ENCODE measurements around the gene PI4K2A.
"Not testable (repeated sequence)": the region's sequence is repeated elsewhere in the genome, so short reads cannot be mapped to it uniquely, and the experiment has no call there.

PI4K2A gene

GRCh38 chr10:97673736-97674525 lies 33.5 kb downstream of the PI4K2A start:
- DNase-seq (ENCODE audit: extremely low read depth in 1 of 2, low read depth in 1 of 2): no peak

GRCh38 chr10:97675222-97675621 lies 34.8 kb downstream of the PI4K2A start:
- DNase-seq (ENCODE audit: extremely low read depth in 1 of 2, low read depth in 1 of 2): no peak

- peak; percentile 16 to 32 for DNase-seq (ENCODE audit: extremely low read depth in 1 of 2, low read depth in 1 of 2)
Observed at GRCh38 chr10:97676770-97677581, 36.5 kb downstream of the PI4K2A start.

- no peak for DNase-seq (ENCODE audit: extremely low read depth in 1 of 2, low read depth in 1 of 2)
Observed at GRCh38 chr10:97679594-97679993, 39.1 kb downstream of the PI4K2A start.

GRCh38 chr10:97682042-97682441 lies 41.6 kb downstream of the PI4K2A start:
- DNase-seq (ENCODE audit: extremely low read depth in 1 of 2, low read depth in 1 of 2): no peak

- no peak for DNase-seq (ENCODE audit: extremely low read depth in 1 of 2, low read depth in 1 of 2)
Observed at GRCh38 chr10:97683556-97684367, 43.3 kb downstream of the PI4K2A start.

GRCh38 chr10:97684368-97684713 lies 43.9 kb downstream of the PI4K2A start:
- not testable (repeated sequence) for DNase-seq (ENCODE audit: extremely low read depth in 1 of 2, low read depth in 1 of 2)

GRCh38 chr10:97684866-97685394 lies 44.5 kb downstream of the PI4K2A start:
- no peak for DNase-seq (ENCODE audit: extremely low read depth in 1 of 2, low read depth in 1 of 2)

- DNase-seq (ENCODE audit: extremely low read depth in 1 of 2, low read depth in 1 of 2): no peak
Observed at GRCh38 chr10:97685395-97685958, 45.0 kb downstream of the PI4K2A start.

GRCh38 chr10:97686301-97686961 lies 46.0 kb downstream of the PI4K2A start:
- DNase-seq (ENCODE audit: extremely low read depth in 1 of 2, low read depth in 1 of 2): no peak

- DNase-seq (ENCODE audit: extremely low read depth in 1 of 2, low read depth in 1 of 2): peak; percentile 89 to 95
Observed at GRCh38 chr10:97686962-97687784, 46.7 kb downstream of the PI4K2A start, which contains the start of gene AVPI1. AVPI1 (minus strand) TSS chr10:97687241; CDS start chr10:97679905, 7,336 bp downstream.

GRCh38 chr10:97687785-97688781 lies 47.6 kb downstream of the PI4K2A start:
- DNase-seq (ENCODE audit: extremely low read depth in 1 of 2, low read depth in 1 of 2): no peak

- no peak for DNase-seq (ENCODE audit: extremely low read depth in 1 of 2, low read depth in 1 of 2)
Observed at GRCh38 chr10:97689559-97690020, 49.1 kb downstream of the PI4K2A start.

GRCh38 chr10:97690133-97690532 lies 49.7 kb downstream of the PI4K2A start:
- DNase-seq (ENCODE audit: extremely low read depth in 1 of 2, low read depth in 1 of 2): no peak

- not testable (repeated sequence) for DNase-seq (ENCODE audit: extremely low read depth in 1 of 2, low read depth in 1 of 2)
Observed at GRCh38 chr10:97698072-97698655, 57.7 kb downstream of the PI4K2A start.

GRCh38 chr10:97701438-97702069 lies 61.1 kb downstream of the PI4K2A start:
- DNase-seq (ENCODE audit: extremely low read depth in 1 of 2, low read depth in 1 of 2): no peak

Measured in activated CD8-positive, alpha-beta memory T cell treated with anti-CD3 and anti-CD28 coated beads for 1 hour (primary cell).